ENCODE data around the gene ADPRH.

DNA sequence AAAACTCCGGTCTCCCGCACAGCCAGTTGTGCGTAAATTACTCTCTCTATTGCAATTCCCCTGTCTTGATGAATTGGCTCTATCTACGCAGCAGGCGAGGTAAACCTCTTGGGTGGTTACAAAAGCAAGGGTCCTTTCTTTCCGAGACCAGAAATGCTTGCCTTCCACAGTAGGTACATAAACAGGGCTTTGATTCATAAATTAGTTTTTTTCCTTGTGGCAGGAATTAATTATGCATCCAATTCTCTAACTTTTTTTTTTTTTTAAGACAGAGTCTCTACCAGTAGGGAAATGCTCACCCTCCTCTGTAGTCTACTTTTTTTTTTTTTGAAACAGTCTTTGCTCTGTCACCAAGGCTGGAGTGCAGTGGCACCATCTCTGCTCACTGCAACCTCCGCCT is 36.1 kb upstream of the ADPRH start:
- TF ChIP-seq, protein P1, sequence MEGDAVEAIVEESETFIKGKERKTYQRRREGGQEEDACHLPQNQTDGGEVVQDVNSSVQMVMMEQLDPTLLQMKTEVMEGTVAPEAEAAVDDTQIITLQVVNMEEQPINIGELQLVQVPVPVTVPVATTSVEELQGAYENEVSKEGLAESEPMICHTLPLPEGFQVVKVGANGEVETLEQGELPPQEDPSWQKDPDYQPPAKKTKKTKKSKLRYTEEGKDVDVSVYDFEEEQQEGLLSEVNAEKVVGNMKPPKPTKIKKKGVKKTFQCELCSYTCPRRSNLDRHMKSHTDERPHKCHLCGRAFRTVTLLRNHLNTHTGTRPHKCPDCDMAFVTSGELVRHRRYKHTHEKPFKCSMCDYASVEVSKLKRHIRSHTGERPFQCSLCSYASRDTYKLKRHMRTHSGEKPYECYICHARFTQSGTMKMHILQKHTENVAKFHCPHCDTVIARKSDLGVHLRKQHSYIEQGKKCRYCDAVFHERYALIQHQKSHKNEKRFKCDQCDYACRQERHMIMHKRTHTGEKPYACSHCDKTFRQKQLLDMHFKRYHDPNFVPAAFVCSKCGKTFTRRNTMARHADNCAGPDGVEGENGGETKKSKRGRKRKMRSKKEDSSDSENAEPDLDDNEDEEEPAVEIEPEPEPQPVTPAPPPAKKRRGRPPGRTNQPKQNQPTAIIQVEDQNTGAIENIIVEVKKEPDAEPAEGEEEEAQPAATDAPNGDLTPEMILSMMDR (conservative IDR thresholded peaks at IDR 0.05; ENCODE audit: low read depth, low read length) = no peak
- TF ChIP-seq EZH2phosphoT487 (IDR thresholded peaks at IDR 0.05; ENCODE audit: borderline replicate concordance, low read length) = no peak
- TF ChIP-seq EZH2 (IDR thresholded peaks at IDR 0.05; ENCODE audit: low read length, unreplicated experiment) = no peak

Data from PC-3 (cell line).